ENCODE measurements around the gene HNRNPC.
"Not testable (repeated sequence)": the region's sequence is repeated elsewhere in the genome, so short reads cannot be mapped to it uniquely, and the experiment has no call there.

Gene HNRNPC

GRCh38 chr14:21241218-21241819 lies 27.9 kb downstream of the HNRNPC start:
- peak; percentile 40 for DNase-seq

DNA sequence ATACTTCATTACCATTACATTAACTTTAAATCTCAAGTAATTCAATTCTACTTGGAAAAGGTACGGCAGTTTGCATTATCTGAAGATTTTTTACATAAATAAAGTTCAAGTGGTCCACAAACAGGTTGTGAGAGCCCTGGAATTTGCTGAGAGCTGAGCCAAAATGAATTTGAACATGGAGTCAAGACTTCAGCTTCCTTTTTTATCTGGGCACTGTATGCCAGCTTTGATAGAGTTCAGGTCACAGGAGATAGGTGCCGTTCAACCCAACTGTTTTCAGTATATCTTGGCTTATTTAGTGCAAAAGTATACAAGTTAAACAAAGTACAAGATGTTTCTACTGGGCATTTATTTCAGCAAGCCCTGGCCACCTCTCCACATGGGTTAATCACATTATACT lies 28.8 kb downstream of the HNRNPC start:
- no peak for DNase-seq

- no peak for DNase-seq
Measured at GRCh38 chr14:21238823-21239518, 30.3 kb downstream of the HNRNPC start.

DNA sequence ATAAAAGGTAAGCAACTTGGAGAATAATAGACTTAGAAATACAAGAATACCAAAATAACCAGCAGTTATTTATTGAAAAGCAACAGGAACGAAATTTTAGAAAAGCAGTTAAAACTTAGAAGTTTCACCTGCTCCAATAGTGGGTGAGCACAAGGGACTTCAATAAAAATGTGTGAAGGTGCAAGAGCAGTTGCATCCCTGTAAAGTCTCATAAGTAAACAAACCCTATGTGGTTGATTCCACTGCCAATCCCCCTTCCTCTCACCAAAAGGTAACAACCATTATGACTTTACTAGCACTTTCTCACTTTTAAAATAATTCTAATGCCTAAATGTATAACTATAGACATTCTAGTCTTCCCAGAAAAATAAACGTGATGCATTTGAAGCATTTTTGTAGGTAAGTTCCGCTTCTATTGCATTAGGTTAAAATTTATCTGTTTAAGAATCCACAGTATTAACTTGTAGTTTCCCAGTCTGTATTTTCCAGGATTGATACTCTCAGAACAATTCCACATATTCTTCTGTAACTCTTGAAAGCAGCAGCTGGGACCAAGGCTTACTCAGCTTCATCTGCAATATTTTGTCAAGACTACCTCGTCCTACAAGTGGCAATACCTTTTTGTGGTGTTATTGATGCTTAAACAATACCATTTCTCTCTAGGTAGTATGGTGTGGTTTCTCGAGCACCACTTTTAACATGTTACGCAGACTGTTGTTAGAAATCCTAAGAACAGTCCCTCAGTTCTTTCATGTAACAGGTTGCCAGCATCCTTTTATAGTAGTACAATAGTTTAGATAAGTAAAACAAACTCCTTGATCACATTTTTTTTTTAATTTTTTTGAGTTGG lies 32.1 kb downstream of the HNRNPC start:
- DNase-seq: no peak

GRCh38 chr14:21234112-21234511 lies 35.1 kb downstream of the HNRNPC start:
- DNase-seq: no peak

DNA sequence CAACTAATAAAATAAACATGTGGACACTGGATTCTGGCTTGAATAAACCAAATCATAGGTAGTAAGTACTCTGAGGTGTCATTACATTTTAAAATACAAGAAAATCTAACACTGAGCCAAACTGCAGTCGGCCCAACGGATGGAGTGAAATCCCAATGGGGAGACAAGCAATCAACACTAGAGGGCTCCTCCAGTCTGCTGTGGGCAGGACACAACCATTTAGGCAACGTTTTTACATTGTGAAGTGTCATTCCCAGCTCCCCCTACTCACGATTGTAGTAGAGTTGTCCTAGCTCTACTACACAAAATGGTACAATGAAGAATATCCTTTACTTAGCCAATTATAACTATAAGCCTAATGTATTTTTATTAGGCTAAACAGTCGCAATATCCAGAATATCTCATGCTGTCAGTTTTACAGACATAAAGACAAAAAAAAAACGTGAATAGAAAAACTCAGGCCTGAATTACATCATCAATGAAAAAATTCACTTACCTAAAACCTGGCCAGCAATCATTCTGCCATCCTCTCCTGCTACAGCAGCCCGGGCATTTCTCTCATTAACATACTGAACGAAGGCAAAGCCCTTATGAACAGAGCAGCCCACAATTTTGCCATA lies 35.7 kb downstream of the HNRNPC start:
- no peak for DNase-seq

DNA sequence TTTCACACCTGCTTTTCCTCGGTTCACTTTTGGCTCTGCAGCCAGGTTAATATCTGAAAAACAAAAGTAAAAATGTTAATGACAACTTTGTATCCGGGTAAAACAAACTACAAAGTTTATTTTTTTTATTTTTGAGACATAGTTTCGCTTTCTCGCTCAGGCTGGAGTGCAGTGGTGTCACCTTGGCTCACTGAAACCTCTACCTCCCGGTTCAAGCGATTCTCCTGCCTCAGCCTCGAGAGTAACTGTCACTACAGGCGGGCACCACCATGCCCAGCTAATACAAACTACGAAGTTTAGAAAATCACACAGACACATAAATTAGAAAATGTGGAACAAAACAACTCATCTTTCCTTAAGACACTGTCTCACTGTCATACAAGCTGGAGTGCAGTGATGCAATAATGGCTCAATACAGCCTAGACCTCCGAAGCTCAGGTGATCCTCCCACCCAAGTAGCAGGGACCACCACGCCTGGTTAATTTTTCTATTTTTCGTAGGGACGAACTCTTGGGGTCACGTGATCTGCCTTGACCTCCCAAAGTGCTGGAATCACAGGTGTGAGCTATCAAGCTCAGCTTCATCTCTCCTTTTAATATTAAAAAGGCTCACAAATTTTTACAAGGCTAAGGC lies 38.1 kb downstream of the HNRNPC start:
- no peak for DNase-seq

GRCh38 chr14:21229821-21230220 lies 39.4 kb downstream of the HNRNPC start:
- DNase-seq: no peak

- DNase-seq: no peak
Measured at GRCh38 chr14:21227981-21228380, 41.3 kb downstream of the HNRNPC start.

- no peak for DNase-seq
Measured at GRCh38 chr14:21227150-21227549, 42.1 kb downstream of the HNRNPC start.

DNA sequence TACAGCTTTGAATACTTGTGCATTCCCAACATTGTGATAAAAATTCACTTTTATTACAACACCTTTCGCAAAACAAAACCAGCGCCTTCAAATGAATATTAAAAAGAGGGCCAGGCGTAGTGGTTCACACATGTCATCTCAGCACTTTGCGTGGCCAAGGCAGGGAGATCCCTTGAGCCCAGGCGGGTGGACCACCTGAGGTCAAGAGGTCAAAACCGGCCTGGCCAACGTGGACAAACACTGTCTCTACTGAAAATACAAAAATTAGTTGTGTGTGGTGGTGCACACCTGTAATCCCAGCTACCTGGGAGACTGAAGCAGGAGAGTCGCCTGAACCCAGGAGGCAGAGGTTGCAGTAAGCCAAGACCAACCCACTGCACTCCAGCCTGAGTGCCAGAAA lies 42.8 kb downstream of the HNRNPC start:
- DNase-seq: no peak

DNA sequence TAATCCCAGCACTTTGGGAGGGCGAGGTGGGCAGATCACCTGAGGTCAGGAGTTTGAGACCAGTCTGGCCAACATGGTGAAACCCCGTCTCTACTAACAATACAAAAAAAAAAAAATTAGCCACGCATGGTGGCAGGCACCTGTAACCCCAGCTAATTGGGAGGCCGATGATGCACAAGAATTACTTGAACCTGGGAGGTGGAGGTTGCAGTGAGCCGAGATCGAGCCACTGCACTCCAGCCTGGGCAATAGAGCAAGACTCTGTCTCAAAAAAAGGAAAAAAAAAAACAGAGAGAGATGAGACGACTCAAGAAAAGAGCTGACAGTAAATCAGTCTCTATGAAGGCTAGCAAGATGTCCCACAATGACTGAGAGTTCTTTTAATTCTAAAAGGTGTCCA lies 44.1 kb downstream of the HNRNPC start:
- DNase-seq: not testable (repeated sequence)

DNA sequence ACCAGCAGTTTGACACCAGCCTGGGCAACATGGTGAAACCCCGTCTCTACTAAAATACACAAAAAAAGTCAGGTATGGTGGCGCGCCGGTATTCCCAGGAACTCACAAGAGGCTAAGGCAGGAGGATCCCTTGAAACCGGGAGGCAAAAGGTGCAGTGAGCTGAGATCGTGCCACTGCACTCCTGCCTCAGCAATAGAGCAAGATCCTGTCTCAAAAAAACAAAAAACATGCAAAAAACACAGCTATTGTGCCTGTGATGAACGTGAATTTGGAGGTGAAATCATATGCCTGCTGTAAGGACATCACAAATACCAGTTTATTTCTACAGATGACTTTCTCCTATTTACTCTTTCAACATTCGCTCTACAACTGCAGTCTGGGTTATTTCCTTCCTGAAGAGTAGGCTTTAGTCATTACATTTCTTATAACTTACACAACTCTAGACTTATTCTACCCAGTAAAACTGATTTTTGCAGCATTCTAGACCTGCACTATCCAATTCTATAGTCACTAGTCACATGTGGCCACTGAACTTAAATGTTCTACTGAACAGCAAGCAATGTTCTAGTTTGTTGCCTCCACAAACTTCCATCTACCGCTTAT lies 48.3 kb downstream of the HNRNPC start:
- no peak for DNase-seq

- DNase-seq: peak; percentile 26
Measured at GRCh38 chr14:21219561-21220111, 49.6 kb downstream of the HNRNPC start.

GRCh38 chr14:21219120-21219519 lies 50.1 kb downstream of the HNRNPC start:
- no peak for DNase-seq

DNA sequence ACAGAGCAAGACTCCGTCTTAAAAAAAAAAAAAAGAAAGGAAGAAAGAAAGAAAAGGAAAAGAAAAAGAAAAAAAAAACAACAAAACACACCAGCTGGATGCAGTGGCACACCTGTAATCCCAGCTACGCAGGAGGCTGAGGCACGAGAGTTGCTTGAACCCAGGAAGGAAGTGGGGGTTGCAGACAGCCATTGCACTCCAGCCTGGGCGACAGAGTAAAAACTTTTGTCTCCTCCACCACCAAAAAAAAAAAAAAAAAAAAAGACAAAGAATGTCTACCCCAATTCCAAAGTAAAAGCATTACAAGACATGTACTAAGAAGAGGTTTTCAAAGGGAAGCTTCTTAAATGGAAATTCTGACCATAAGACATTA lies 53.4 kb downstream of the HNRNPC start:
- no peak for DNase-seq

DNA sequence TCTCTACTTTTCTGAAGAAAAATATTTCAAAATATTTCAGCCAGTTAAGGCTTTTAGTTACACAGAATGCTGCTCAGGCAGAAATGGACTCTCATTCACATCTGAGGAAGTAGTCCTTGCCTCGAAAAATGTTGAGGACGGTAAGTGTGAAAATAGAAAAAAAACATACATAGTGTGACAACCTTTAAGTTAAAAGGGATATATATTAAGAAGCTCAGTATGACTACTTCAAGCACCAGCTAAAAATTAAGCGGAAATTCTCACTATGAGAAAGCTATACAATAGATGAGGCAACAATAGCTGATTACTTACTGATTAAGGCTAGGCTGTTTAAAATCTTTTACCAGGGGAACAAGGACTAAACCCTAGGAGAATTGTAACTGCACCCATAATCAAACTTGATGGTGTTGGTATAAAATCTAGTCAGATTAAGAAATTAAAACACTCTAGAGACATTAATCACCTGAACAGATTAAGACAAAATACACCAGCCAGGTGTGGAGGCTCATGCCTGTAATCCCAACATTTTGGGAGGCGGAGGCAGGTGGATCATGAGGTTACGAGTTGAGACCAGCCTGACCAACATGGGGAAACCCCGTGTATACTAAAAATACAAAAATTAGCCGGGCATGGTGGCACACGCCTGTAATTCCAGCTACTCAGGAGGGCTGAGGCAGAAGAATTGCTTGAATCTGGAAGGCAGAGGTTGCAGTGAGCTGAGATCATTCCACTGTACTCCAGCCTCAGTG lies 53.9 kb downstream of the HNRNPC start:
- no peak for DNase-seq

- DNase-seq: no peak
Measured at GRCh38 chr14:21213652-21214051, 55.6 kb downstream of the HNRNPC start.

DNA sequence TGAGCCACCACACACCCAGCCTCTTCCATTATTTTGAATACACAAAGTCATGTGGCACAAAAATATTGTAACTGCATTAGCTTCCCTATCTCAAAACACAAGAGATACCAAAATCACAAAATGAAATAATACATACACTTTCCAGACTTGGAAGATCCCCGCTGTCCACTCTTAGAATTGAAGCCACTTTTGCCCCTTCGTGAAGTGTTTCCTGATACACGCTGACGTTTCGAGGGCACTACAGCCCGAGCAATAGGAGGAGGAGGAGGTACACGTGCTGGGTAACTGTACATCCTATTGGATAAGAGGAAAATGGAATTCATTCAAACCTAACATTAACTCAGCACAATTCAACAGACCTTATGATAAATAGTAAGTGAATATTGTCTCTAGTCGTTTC lies 56.4 kb downstream of the HNRNPC start:
- DNase-seq: not testable (repeated sequence)

- DNase-seq: no peak
Measured at GRCh38 chr14:21211509-21211908, 57.7 kb downstream of the HNRNPC start.

DNA sequence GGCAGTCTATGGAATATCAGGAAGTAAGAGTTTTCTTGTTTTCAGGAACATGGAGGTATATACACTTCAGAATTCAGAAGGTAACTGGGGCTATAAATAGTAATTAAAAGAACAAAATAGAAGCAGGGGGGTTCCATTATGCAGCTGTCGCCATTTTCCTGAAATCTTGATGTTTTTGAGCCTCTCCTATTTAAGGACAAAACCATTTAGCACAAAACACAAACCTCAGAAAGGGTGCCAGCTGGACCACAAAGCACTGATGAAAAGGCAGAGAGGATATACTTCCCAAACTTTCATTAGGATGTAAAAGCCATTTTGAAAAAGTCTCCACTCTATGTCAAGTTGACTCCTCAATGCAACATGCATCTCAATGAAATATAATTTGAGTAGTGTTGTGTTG lies 59.2 kb downstream of the HNRNPC start:
- no peak for DNase-seq

DNA sequence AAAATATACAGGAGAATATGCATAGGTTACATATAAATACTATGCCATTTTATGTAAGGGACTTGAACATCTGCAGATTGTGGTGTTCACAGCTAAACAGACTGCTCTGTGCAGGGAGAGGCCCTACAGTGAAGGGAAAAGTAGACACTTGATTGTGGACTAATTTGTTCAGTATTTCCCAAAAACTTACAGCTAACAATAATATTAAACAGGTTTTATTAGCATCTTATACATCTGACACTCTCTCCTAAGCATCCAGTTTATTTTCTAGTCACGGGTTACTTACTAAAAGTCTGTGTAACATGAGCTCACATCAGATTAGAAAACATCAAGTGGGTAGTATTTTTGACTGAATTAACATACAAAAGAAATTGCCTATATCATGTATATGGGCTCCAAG lies 60.1 kb downstream of the HNRNPC start:
- DNase-seq: no peak

Data from EL (cell line).